Common myeloid progenitor, CD34-positive (primary cell): ENCODE results near the gene UGGT2.

Experiments
- CTCF ChIA-PET: fragments of 350-600 bp; sonication (Branson Sonifier 250); formaldehyde crosslinking; loops from one replicate; lab custom pipeline; 2021; ENCODE audit warnings: antibody characterized with exemption; lab: Charles Lee
- POLR2A ChIA-PET: fragments of 350-600 bp; sonication (Branson Sonifier 250); formaldehyde crosslinking; loops from one replicate; lab custom pipeline; 2021; ENCODE audit warnings: antibody characterized with exemption; lab: Charles Lee
- DNase-seq, 3 donors: peaks; one replicate each; pipeline versions ENCODE4 v3.0.0 to v3.0.0-alpha.2; 2013
- H3K27ac ChIP-seq, 2 experiments: 1 replicate in 1 of 2; 2 replicates in 1 of 2; pipeline ENCODE4 v1.7.0; 2013; ENCODE audit warnings: inconsistent platforms in 2 of 2, low read length in 2 of 2, mild to moderate bottlenecking in 2 of 2, low read depth in 1 of 2, moderate library complexity in 1 of 2; ENCODE audit not compliant: severe bottlenecking in 2 of 2, insufficient read depth in 1 of 2, poor library complexity in 1 of 2
- H3K27me3 ChIP-seq, 5 experiments: replicated peaks in 2 of 5; 1 replicate in 3 of 5; 2 replicates in 2 of 5; pipeline versions ENCODE4 v1.6.1 to v1.7.0; 2013; ENCODE audit warnings: low read length in 4 of 5, mild to moderate bottlenecking in 2 of 5, moderate library complexity in 2 of 5, inconsistent platforms in 1 of 5; ENCODE audit not compliant: insufficient read depth in 5 of 5, control insufficient read depth in 4 of 5
- H3K36me3 ChIP-seq, 4 experiments: 1 replicate in 2 of 4; 2 replicates in 2 of 4; pipeline versions ENCODE4 v1.6.1 to v1.7.0; 2013; ENCODE audit warnings: low read length in 3 of 4, control low read depth in 1 of 4, mild to moderate bottlenecking in 1 of 4; ENCODE audit not compliant: control insufficient read depth in 4 of 4, insufficient read depth in 4 of 4
- H3K4me1 ChIP-seq, 4 experiments: 1 replicate in 3 of 4; 2 replicates in 1 of 4; pipeline versions ENCODE4 v1.6.1 to v1.7.1; 2013; ENCODE audit warnings: low read length in 3 of 4, mild to moderate bottlenecking in 3 of 4, control low read depth in 1 of 4, inconsistent platforms in 1 of 4, moderate library complexity in 1 of 4; ENCODE audit not compliant: control insufficient read depth in 4 of 4, insufficient read depth in 4 of 4; ENCODE audit errors: control extremely low read depth in 1 of 4
- H3K4me3 ChIP-seq, 7 experiments: 1 replicate in 4 of 7; 2 replicates in 3 of 7; pipeline versions ENCODE4 v1.5.1 to v1.7.0; 2013; ENCODE audit warnings: mild to moderate bottlenecking in 7 of 7, low read length in 6 of 7, moderate library complexity in 6 of 7, inconsistent platforms in 2 of 7, low read depth in 2 of 7, control low read depth in 1 of 7; ENCODE audit not compliant: insufficient read depth in 4 of 7, control insufficient read depth in 1 of 7; ENCODE audit errors: extremely low read depth in 1 of 7
- H3K9me3 ChIP-seq, 5 experiments: 1 replicate in 4 of 5; 2 replicates in 1 of 5; pipeline versions ENCODE4 v1.6.1 to v1.7.1; 2013; ENCODE audit warnings: low read length in 4 of 5, mild to moderate bottlenecking in 2 of 5, inconsistent platforms in 1 of 5, low read depth in 1 of 5, moderate library complexity in 1 of 5; ENCODE audit not compliant: control insufficient read depth in 4 of 5, insufficient read depth in 2 of 5; ENCODE audit errors: control extremely low read depth in 1 of 5
- WGBS: methylation state at CpG from one replicate; pipeline ENCODE4 v1.1.5; 2013; ENCODE audit not compliant: insufficient coverage; 5-methylcytosine and 5-hydroxymethylcytosine counted together

The UGGT2 gene

GRCh38 chr13:96034662-96035061, 18.5 kb downstream of the UGGT2 start:
- ChIA-PET CTCF (interaction anchor here (0.8 to 1.6 kb wide), 5 partner anchors 8 to 196 kb away, joined by 3 to 7 read pairs (median 3); no protein-coding TSS in a partner anchor), POLR2A (no interaction called here)
- no peak for DNase-seq
- no peak overlapping the region for H3K4me3 ChIP-seq
- peaks cover 0 to 12% (median 8%) of the 10 kb centered on the region in 5 experiments for H3K9me3 ChIP-seq
- WGBS: 94% methylated on average over 5 of the region's 10 CpGs
- no peaks in the 10 kb centered on the region for H3K27me3 ChIP-seq
- no peaks in the 10 kb centered on the region for H3K4me1 ChIP-seq
- peaks cover 0 to 10% (median 0%) of the 10 kb centered on the region in 4 experiments for H3K36me3 ChIP-seq
- no peak overlapping the region for H3K27ac ChIP-seq

GRCh38 chr13:96033220-96034015, 19.8 kb downstream of the UGGT2 start:
- no peak for DNase-seq
- POLR2A ChIA-PET: no interaction called here
- H3K4me3 ChIP-seq: no peak overlapping the region
- H3K4me1 ChIP-seq: no peaks in the 10 kb centered on the region
- CTCF ChIA-PET: interaction anchor here (1.4 to 1.6 kb wide), 3 partner anchors 9 to 14 kb away, joined by 3 to 7 read pairs (median 5); no protein-coding TSS in a partner anchor
- no peak overlapping the region for H3K27ac ChIP-seq
- peaks cover 0 to 3% (median 0%) of the 10 kb centered on the region in 4 experiments for H3K36me3 ChIP-seq
- H3K9me3 ChIP-seq: peaks cover 0 to 12% (median 8%) of the 10 kb centered on the region in 5 experiments
- H3K27me3 ChIP-seq: no peaks in the 10 kb centered on the region
- 100% methylated on average over 11 of the region's 12 CpGs for WGBS

GRCh38 chr13:96032717-96033116, 20.5 kb downstream of the UGGT2 start:
- Histone ChIP-seq H3K4me1 (no peaks in the 10 kb centered on the region), H3K36me3 (peaks cover 0 to 3% (median 0%) of the 10 kb centered on the region in 4 experiments), H3K4me3 (no peak overlapping the region), H3K9me3 (peaks cover 0 to 12% (median 8%) of the 10 kb centered on the region in 5 experiments), H3K27me3 (no peaks in the 10 kb centered on the region), H3K27ac (no peak overlapping the region)
- no peak for DNase-seq
- CTCF ChIA-PET: no interaction called here
- WGBS: 100% methylated on average over 1 of the region's 2 CpGs
- POLR2A ChIA-PET: no interaction called here

- Histone ChIP-seq H3K36me3 (peaks cover 0 to 2% (median 0%) of the 10 kb centered on the region in 4 experiments), H3K4me3 (no peak overlapping the region), H3K4me1 (no peaks in the 10 kb centered on the region), H3K27me3 (no peaks in the 10 kb centered on the region), H3K9me3 (peaks cover 0 to 4% (median 1%) of the 10 kb centered on the region in 5 experiments), H3K27ac (no peak overlapping the region)
- ChIA-PET CTCF (no interaction called here), POLR2A (no interaction called here)
- no peak for DNase-seq
- WGBS: 98% methylated on average over 4 of the region's 7 CpGs
Observed at GRCh38 chr13:96029002-96029401, 24.2 kb downstream of the UGGT2 start.

- WGBS: no CpG with 5 or more reads among the region's 2 CpGs
- ChIA-PET CTCF (interaction anchor here (1.2 kb wide), 1 partner anchor 48 kb away, joined by 3 read pairs; no protein-coding TSS in a partner anchor), POLR2A (no interaction called here)
- Histone ChIP-seq H3K27me3 (no peaks in the 10 kb centered on the region), H3K9me3 (no peaks in the 10 kb centered on the region), H3K4me1 (no peaks in the 10 kb centered on the region), H3K4me3 (no peak overlapping the region), H3K27ac (no peak overlapping the region), H3K36me3 (peaks cover 0 to 2% (median 0%) of the 10 kb centered on the region in 4 experiments)
- no peak for DNase-seq
Observed at GRCh38 chr13:96027496-96027895, 25.7 kb downstream of the UGGT2 start.

GRCh38 chr13:96025283-96025682, 27.9 kb downstream of the UGGT2 start:
- CTCF ChIA-PET: interaction anchor here (1.1 kb wide), 1 partner anchor 19 kb away, joined by 3 read pairs; no protein-coding TSS in a partner anchor
- no peak overlapping the region for H3K4me3 ChIP-seq

GRCh38 chr13:96020931-96021330, 32.3 kb downstream of the UGGT2 start:
- no peak overlapping the region for H3K4me3 ChIP-seq
- H3K27me3 ChIP-seq: no peaks in the 10 kb centered on the region
- ChIA-PET POLR2A (no interaction called here), CTCF (interaction anchor here (1.0 to 3.0 kb wide), 7 partner anchors 21 to 941 kb away, joined by 3 to 26 read pairs (median 6); no protein-coding TSS in a partner anchor)
- DNase-seq: no peak
- peaks cover 0 to 4% (median 2%) of the 10 kb centered on the region in 4 experiments for H3K36me3 ChIP-seq
- WGBS: 100% methylated on average over 2 of the region's 2 CpGs
- H3K9me3 ChIP-seq: peaks cover 0 to 6% (median 2%) of the 10 kb centered on the region in 5 experiments
- H3K4me1 ChIP-seq: no peaks in the 10 kb centered on the region
- H3K27ac ChIP-seq: no peak overlapping the region

More at GRCh38 chr13:96025283-96025682, 27.9 kb downstream of the UGGT2 start:
- Histone ChIP-seq H3K4me1 (no peaks in the 10 kb centered on the region), H3K27ac (no peak overlapping the region), H3K9me3 (no peaks in the 10 kb centered on the region), H3K27me3 (no peaks in the 10 kb centered on the region), H3K36me3 (peaks cover 0 to 2% (median 0%) of the 10 kb centered on the region in 4 experiments)
- no peak for DNase-seq
- POLR2A ChIA-PET: no interaction called here
